ENCODE measurements around the gene VPS39. TPM values are rescaled to one million over a fixed set of nuclear protein-coding genes. Genes with fewer than 3 reads are reported as not detected.

Gene VPS39
- total and polyA plus RNA-seq, 2 donors (not counting 3 experiments of a cell fraction or from before 2014, with no cell fraction given) = 56.5 to 56.7 TPM

DNA sequence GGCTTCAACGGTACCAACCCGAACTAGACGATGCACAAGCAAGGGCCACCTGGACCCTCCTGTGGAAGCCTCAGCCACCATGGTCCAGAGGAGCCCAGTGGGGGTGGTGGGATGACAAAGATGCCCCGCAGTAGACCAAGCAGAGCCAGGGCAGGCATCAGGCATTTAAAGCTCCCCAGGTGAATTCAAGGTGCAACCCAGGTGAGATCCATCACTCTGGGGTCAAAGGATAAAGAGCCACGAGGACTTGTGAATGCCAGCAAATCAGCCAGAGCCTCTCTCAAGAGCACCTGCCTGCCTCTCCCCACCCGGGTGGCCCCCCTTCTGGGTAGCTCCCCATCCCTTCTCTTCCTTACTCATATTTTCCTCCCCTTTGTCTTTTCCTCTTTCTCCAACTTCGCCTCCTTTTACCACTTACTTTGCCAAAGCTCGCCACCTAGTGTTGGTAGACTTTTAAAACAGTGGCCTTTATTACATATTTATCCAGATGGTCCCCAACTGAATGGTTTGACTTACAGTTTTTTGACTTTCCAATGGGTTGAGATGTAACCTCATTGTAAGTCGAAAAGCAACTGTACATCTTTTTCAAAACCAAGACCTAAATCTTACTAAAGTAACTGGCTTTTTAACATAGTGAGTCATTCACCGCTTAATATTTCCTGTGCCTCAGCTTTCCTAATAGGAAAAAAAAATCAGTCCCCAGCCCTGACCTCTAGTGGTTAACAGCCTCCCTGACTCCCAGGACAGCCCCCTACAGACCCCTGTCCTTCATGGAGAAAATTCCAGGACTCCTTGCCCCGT is 70.4 kb downstream of the VPS39 start:
- TF ChIP-seq FOS (IDR thresholded peaks at IDR 0.05; ENCODE audit: borderline replicate concordance, insufficient read depth, low read length) (peak; percentile 62), MYC (IDR thresholded peaks at IDR 0.05; ENCODE audit: low read depth, low read length) (no peak)
- TF ChIP-seq, protein P1, sequence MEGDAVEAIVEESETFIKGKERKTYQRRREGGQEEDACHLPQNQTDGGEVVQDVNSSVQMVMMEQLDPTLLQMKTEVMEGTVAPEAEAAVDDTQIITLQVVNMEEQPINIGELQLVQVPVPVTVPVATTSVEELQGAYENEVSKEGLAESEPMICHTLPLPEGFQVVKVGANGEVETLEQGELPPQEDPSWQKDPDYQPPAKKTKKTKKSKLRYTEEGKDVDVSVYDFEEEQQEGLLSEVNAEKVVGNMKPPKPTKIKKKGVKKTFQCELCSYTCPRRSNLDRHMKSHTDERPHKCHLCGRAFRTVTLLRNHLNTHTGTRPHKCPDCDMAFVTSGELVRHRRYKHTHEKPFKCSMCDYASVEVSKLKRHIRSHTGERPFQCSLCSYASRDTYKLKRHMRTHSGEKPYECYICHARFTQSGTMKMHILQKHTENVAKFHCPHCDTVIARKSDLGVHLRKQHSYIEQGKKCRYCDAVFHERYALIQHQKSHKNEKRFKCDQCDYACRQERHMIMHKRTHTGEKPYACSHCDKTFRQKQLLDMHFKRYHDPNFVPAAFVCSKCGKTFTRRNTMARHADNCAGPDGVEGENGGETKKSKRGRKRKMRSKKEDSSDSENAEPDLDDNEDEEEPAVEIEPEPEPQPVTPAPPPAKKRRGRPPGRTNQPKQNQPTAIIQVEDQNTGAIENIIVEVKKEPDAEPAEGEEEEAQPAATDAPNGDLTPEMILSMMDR (IDR thresholded peaks at IDR 0.05; ENCODE audit: extremely low read depth in 1 of 2, insufficient read depth in 1 of 2, low read depth in 1 of 2, low read length in 2 of 2) = peak; percentile 43 to 52
- ChIA-PET POLR2A (no interaction called here), CTCF (interaction anchor here (0.7 to 3.2 kb wide), 33 partner anchors 9 to 482 kb away, joined by 3 to 56 read pairs (median 4); partner anchors contain the start of gene PLA2G4F)
- Histone ChIP-seq H3K4me1 (ENCODE audit: control insufficient read depth, extremely low read depth, insufficient read depth, low read length) (no peaks in the 10 kb centered on the region), H3K4me2 (ENCODE audit: insufficient read depth, low read length) (no peak overlapping the region), H3K27me3 (ENCODE audit: control insufficient read depth in 2 of 2, insufficient read depth in 2 of 2, low read length in 2 of 2) (peaks cover 4 to 10% of the 10 kb centered on the region in 2 experiments), H3K79me2 (ENCODE audit: control insufficient read depth, insufficient read depth, low read length) (no peaks in the 10 kb centered on the region), H3K4me3 (replicated peaks in 1 of 3; ENCODE audit: insufficient read depth in 1 of 3, low read depth in 1 of 3, low read length in 3 of 3) (no peak overlapping the region), H3K27ac (ENCODE audit: insufficient read depth, low read depth, low read length) (no peak overlapping the region), H3K9ac (replicated peaks; ENCODE audit: extremely low read depth, insufficient read depth, low read length) (no peak overlapping the region), H2AFZ (ENCODE audit: low read depth, low read length) (no peak overlapping the region), H3K9me3 (replicated peaks; ENCODE audit: control insufficient read depth, insufficient read depth, low read length) (no peaks in the 10 kb centered on the region), H4K20me1 (replicated peaks; ENCODE audit: control insufficient read depth, extremely low read depth, insufficient read depth, low read length) (no peaks in the 10 kb centered on the region), H3K36me3 (ENCODE audit: control insufficient read depth in 2 of 2, extremely low read depth in 1 of 2, insufficient read depth in 2 of 2, low read length in 2 of 2) (no peaks in the 10 kb centered on the region), H3K9me1 (replicated peaks; ENCODE audit: control insufficient read depth, extremely low read depth, insufficient read depth, low read length) (no peaks in the 10 kb centered on the region)
- dilution Hi-C loops (cut with MboI; ENCODE audit: extremely low pct_ligation_motif_present, low sequenced_read_pairs) = no loop called here
- peak; percentile 89 for FAIRE-seq
- peak; percentile 66 for DNase-seq (ENCODE audit: low read depth, low spot score)
- intact Hi-C loops (cut with micrococcal nuclease) = no loop called here
- BruUV-seq (replicated peaks) = no TSS peak

DNA sequence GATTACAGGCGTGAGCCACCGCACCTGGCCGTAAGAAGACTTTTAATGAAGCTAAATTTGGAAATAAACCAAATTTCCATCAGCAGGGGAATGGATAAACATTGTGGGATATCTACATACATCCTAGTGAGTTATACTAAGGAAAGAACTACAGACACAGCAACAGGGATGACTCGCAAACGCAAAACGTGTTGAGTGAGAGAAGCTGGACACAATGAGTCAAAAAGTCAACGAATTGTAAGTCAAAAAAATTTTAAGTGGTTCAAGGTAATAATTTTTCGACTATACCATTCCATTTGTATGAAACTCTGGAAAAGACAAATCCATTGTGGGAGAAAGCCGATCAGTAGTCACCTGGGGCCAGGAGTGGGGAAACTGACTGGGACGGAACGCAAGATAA is 71.6 kb downstream of the VPS39 start:
- BruUV-seq (replicated peaks) = no TSS peak
- no peak for FAIRE-seq

More for the DNA sequence above, 71.6 kb downstream of the VPS39 start:
- CTCF ChIA-PET = interaction anchor here (1.4 to 5.6 kb wide), 4 partner anchors 18 to 69 kb away, joined by 3 to 96 read pairs (median 25); no protein-coding TSS in a partner anchor
- Histone ChIP-seq H4K20me1 (replicated peaks; ENCODE audit: control insufficient read depth, extremely low read depth, insufficient read depth, low read length) (no peaks in the 10 kb centered on the region), H3K9ac (replicated peaks; ENCODE audit: extremely low read depth, insufficient read depth, low read length) (no peak overlapping the region), H3K4me1 (ENCODE audit: control insufficient read depth, extremely low read depth, insufficient read depth, low read length) (no peaks in the 10 kb centered on the region), H3K9me1 (replicated peaks; ENCODE audit: control insufficient read depth, extremely low read depth, insufficient read depth, low read length) (no peaks in the 10 kb centered on the region), H3K4me2 (ENCODE audit: insufficient read depth, low read length) (no peak overlapping the region), H3K36me3 (ENCODE audit: control insufficient read depth in 2 of 2, extremely low read depth in 1 of 2, insufficient read depth in 2 of 2, low read length in 2 of 2) (no peaks in the 10 kb centered on the region), H2AFZ (ENCODE audit: low read depth, low read length) (no peak overlapping the region), H3K27me3 (ENCODE audit: control insufficient read depth in 2 of 2, insufficient read depth in 2 of 2, low read length in 2 of 2) (peaks cover 4 to 10% of the 10 kb centered on the region in 2 experiments), H3K79me2 (ENCODE audit: control insufficient read depth, insufficient read depth, low read length) (no peaks in the 10 kb centered on the region), H3K4me3 (replicated peaks in 1 of 3; ENCODE audit: insufficient read depth in 1 of 3, low read depth in 1 of 3, low read length in 3 of 3) (no peak overlapping the region), H3K9me3 (replicated peaks; ENCODE audit: control insufficient read depth, insufficient read depth, low read length) (no peaks in the 10 kb centered on the region), H3K27ac (ENCODE audit: insufficient read depth, low read depth, low read length) (no peak overlapping the region)
- POLR2A ChIA-PET = no interaction called here
- DNase-seq (ENCODE audit: low read depth, low spot score) = no peak
- TF ChIP-seq EZH2 (IDR thresholded peaks at IDR 0.05; ENCODE audit: borderline replicate concordance, low read depth, low read length, severe bottlenecking) (no peak), JUN (IDR thresholded peaks at IDR 0.05; ENCODE audit: borderline replicate concordance, insufficient read depth, insufficient read length, low read depth) (no peak), POLR2A (IDR thresholded peaks at IDR 0.05; ENCODE audit: low read depth, low read length) (no peak), POLR2AphosphoS5 (IDR thresholded peaks at IDR 0.05; ENCODE audit: insufficient read depth, low read depth, low read length) (no peak), MYC (IDR thresholded peaks at IDR 0.05; ENCODE audit: low read depth, low read length) (no peak), FOS (IDR thresholded peaks at IDR 0.05; ENCODE audit: borderline replicate concordance, insufficient read depth, low read length) (no peak), GATA2 (IDR thresholded peaks at IDR 0.05; ENCODE audit: insufficient read depth, insufficient read length, low read depth, low read length) (no peak)
- TF ChIP-seq, protein P1 (IDR thresholded peaks at IDR 0.05; ENCODE audit: extremely low read depth in 1 of 2, insufficient read depth in 1 of 2, low read depth in 1 of 2, low read length in 2 of 2) = no peak
- TF ChIP-seq, protein P2, sequence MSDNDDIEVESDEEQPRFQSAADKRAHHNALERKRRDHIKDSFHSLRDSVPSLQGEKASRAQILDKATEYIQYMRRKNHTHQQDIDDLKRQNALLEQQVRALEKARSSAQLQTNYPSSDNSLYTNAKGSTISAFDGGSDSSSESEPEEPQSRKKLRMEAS (IDR thresholded peaks at IDR 0.05; ENCODE audit: insufficient read depth, insufficient read length) = no peak
- intact Hi-C loops (cut with micrococcal nuclease) = no loop called here
- dilution Hi-C loops (cut with MboI; ENCODE audit: extremely low pct_ligation_motif_present, low sequenced_read_pairs) = no loop called here
